DND-41 (cell line): Measurements from ENCODE around the gene ARHGAP5.

Experiments used
- CTCF ChIP-seq: IDR thresholded peaks from 2 replicates; pipeline ENCODE4 v1.5.1; 2012; ENCODE audit warnings: borderline replicate concordance, low read length, moderate library complexity, mild to moderate bottlenecking; ENCODE audit not compliant: poor library complexity, severe bottlenecking; ENCODE audit errors: extremely low read depth
- EZH2 ChIP-seq: IDR thresholded peaks from 3 replicates; pipeline ENCODE4 v1.6.1; 2012; ENCODE audit warnings: borderline replicate concordance, low read depth, mild to moderate bottlenecking, moderate library complexity, low read length, inconsistent platforms; ENCODE audit not compliant: severe bottlenecking

- TF ChIP-seq CTCF (no peak), EZH2 (no peak)
Measured at GRCh38 chr14:32039401-32040030, 37.6 kb upstream of the ARHGAP5 start.
